Measurements from ENCODE around the gene CC2D1A. TPM values are rescaled to one million over a fixed set of nuclear protein-coding genes. Genes with fewer than 3 reads are reported as not detected.
A peak's percentile ranks its signal among the peaks of the same experiment; 100 is the strongest.

Gene CC2D1A
- total and polyA plus RNA-seq, 2 experiments from 2014 or later: 15.8 to 20.6 TPM

GRCh38 chr19:13864667-13865570 is 41.1 kb upstream of the CC2D1A start:
- peak overlapping the region; percentile 78 for H3K4me3 ChIP-seq

GRCh38 chr19:13865571-13866462 is 40.2 kb upstream of the CC2D1A start:
- Histone ChIP-seq H3K4me3 (peak overlapping the region; percentile 78), H3K4me2 (ENCODE audit: unreplicated experiment) (peak overlapping the region; percentile 75), H3K27ac (no peak overlapping the region), H3K4me1 (ENCODE audit: insufficient read depth) (peaks cover 8% of the 10 kb centered on the region), H3K9me2 (ENCODE audit: insufficient read depth) (no peaks in the 10 kb centered on the region), H3K9me3 (ENCODE audit: low read depth) (no peaks in the 10 kb centered on the region), H2AFZ (peak overlapping the region; percentile 85), H3F3A (ENCODE audit: insufficient read depth) (peaks cover 32% of the 10 kb centered on the region), H4K20me1 (ENCODE audit: insufficient read depth) (no peaks in the 10 kb centered on the region), H3K79me2 (ENCODE audit: insufficient read depth) (peaks cover 1% of the 10 kb centered on the region; the same call in 1 of the 2 replicates), H3K36me3 (ENCODE audit: low read depth) (no peaks in the 10 kb centered on the region), H3K9ac (peak overlapping the region; percentile 80), H3K27me3 (replicated peaks; ENCODE audit: insufficient read depth) (no peaks in the 10 kb centered on the region)
- in situ Hi-C loops (cut with MboI): loop anchor here (10.0 kb wide), 1 partner anchor 81 kb away; no protein-coding TSS in a partner anchor
- DNase-seq: peak; percentile 54
- TF ChIP-seq EZH2phosphoT487 (IDR thresholded peaks at IDR 0.05; ENCODE audit: insufficient read depth, low read depth): no peak
- 2 to 6% methylated on average over 17 to 40 of the region's 82 CpGs for WGBS, 2 experiments (ENCODE audit: low coverage in 1 of 2, low lambda C conversion rate in 2 of 2, missing lambda C conversion rate in 2 of 2)

More at GRCh38 chr19:13864667-13865570, 41.1 kb upstream of the CC2D1A start:
- no peaks in the 10 kb centered on the region for H3K9me3 ChIP-seq (ENCODE audit: low read depth)
- no peak for DNase-seq
- peak overlapping the region; percentile 80 for H3K9ac ChIP-seq
- TF ChIP-seq EZH2phosphoT487 (IDR thresholded peaks at IDR 0.05; ENCODE audit: insufficient read depth, low read depth): no peak
- TF ChIP-seq EZH2 (IDR thresholded peaks at IDR 0.05; ENCODE audit: insufficient read depth, poor library complexity, severe bottlenecking): no peak
- WGBS, 2 experiments (ENCODE audit: low coverage in 1 of 2, low lambda C conversion rate in 2 of 2, missing lambda C conversion rate in 2 of 2): 6 to 13% methylated on average over 27 to 85 of the region's 113 CpGs
- no peak overlapping the region for H3K4me2 ChIP-seq (ENCODE audit: unreplicated experiment)
- peaks cover 32% of the 10 kb centered on the region for H3F3A ChIP-seq (ENCODE audit: insufficient read depth)
- in situ Hi-C loops (cut with MboI): loop anchor here (10.0 kb wide), 1 partner anchor 80 kb away; no protein-coding TSS in a partner anchor
- no peaks in the 10 kb centered on the region for H3K9me2 ChIP-seq (ENCODE audit: insufficient read depth)
- H3K36me3 ChIP-seq (ENCODE audit: low read depth): no peaks in the 10 kb centered on the region
- H3K79me2 ChIP-seq (ENCODE audit: insufficient read depth): peaks cover 5% of the 10 kb centered on the region; the same call in 1 of the 2 replicates
- H3K27ac ChIP-seq: no peak overlapping the region
- no peaks in the 10 kb centered on the region for H3K27me3 ChIP-seq (replicated peaks; ENCODE audit: insufficient read depth)
- H2AFZ ChIP-seq: peak overlapping the region; percentile 60
- peaks cover 8% of the 10 kb centered on the region for H3K4me1 ChIP-seq (ENCODE audit: insufficient read depth)
- no peaks in the 10 kb centered on the region for H4K20me1 ChIP-seq (ENCODE audit: insufficient read depth)

GRCh38 chr19:13866463-13867046 is 39.4 kb upstream of the CC2D1A start:
- Histone ChIP-seq H4K20me1 (ENCODE audit: insufficient read depth) (no peaks in the 10 kb centered on the region), H3K9me3 (ENCODE audit: low read depth) (no peaks in the 10 kb centered on the region), H3K4me1 (ENCODE audit: insufficient read depth) (peaks cover 1% of the 10 kb centered on the region), H3K4me2 (ENCODE audit: unreplicated experiment) (peak overlapping the region; percentile 75), H3K4me3 (peak overlapping the region; percentile 78), H3K9me2 (ENCODE audit: insufficient read depth) (no peaks in the 10 kb centered on the region), H3K9ac (peak overlapping the region; percentile 80), H3K79me2 (ENCODE audit: insufficient read depth) (no peaks in the 10 kb centered on the region), H2AFZ (peak overlapping the region; percentile 85; the same call in 1 of the 2 replicates), H3K27me3 (replicated peaks; ENCODE audit: insufficient read depth) (no peaks in the 10 kb centered on the region), H3F3A (ENCODE audit: insufficient read depth) (peaks cover 25% of the 10 kb centered on the region), H3K36me3 (ENCODE audit: low read depth) (no peaks in the 10 kb centered on the region), H3K27ac (no peak overlapping the region)
- TF ChIP-seq EZH2 (IDR thresholded peaks at IDR 0.05; ENCODE audit: insufficient read depth, poor library complexity, severe bottlenecking) (no peak), EZH2phosphoT487 (IDR thresholded peaks at IDR 0.05; ENCODE audit: insufficient read depth, low read depth) (no peak)
- in situ Hi-C loops (cut with MboI): loop anchor here (10.0 kb wide), 1 partner anchor 82 kb away; no protein-coding TSS in a partner anchor
- no peak for DNase-seq
- 72 to 73% methylated on average over 15 of the region's 15 CpGs for WGBS, 2 experiments (ENCODE audit: low coverage in 1 of 2, low lambda C conversion rate in 2 of 2, missing lambda C conversion rate in 2 of 2)

GRCh38 chr19:13868663-13869062 is 37.3 kb upstream of the CC2D1A start:
- no peaks in the 10 kb centered on the region for H3K79me2 ChIP-seq (ENCODE audit: insufficient read depth)
- H4K20me1 ChIP-seq (ENCODE audit: insufficient read depth): no peaks in the 10 kb centered on the region
- H3K9me3 ChIP-seq (ENCODE audit: low read depth): no peaks in the 10 kb centered on the region
- H3K9me2 ChIP-seq (ENCODE audit: insufficient read depth): no peaks in the 10 kb centered on the region
- H3K27me3 ChIP-seq (replicated peaks; ENCODE audit: insufficient read depth): no peaks in the 10 kb centered on the region
- H3K4me3 ChIP-seq: no peak overlapping the region
- no peak overlapping the region for H3K27ac ChIP-seq
- DNase-seq: no peak
- in situ Hi-C loops (cut with MboI): loop anchor here (10.0 kb wide), 1 partner anchor 84 kb away; no protein-coding TSS in a partner anchor
- no peak overlapping the region for H3K4me2 ChIP-seq (ENCODE audit: unreplicated experiment)
- H3K9ac ChIP-seq: no peak overlapping the region
- TF ChIP-seq EZH2phosphoT487 (IDR thresholded peaks at IDR 0.05; ENCODE audit: insufficient read depth, low read depth): no peak
- TF ChIP-seq EZH2 (IDR thresholded peaks at IDR 0.05; ENCODE audit: insufficient read depth, poor library complexity, severe bottlenecking): no peak
- WGBS, 2 experiments (ENCODE audit: low coverage in 1 of 2, low lambda C conversion rate in 2 of 2, missing lambda C conversion rate in 2 of 2): 79 to 81% methylated on average over 4 of the region's 4 CpGs
- H2AFZ ChIP-seq: no peak overlapping the region
- H3F3A ChIP-seq (ENCODE audit: insufficient read depth): peaks cover 10% of the 10 kb centered on the region; the same call in 1 of the 2 replicates
- no peaks in the 10 kb centered on the region for H3K36me3 ChIP-seq (ENCODE audit: low read depth)
- no peaks in the 10 kb centered on the region for H3K4me1 ChIP-seq (ENCODE audit: insufficient read depth)
